Frontal cortex (tissue), 4 donors: ENCODE data around the gene CTDSP1. TPM values are rescaled to one million over a fixed set of nuclear protein-coding genes. Genes with fewer than 3 reads are reported as not detected.
A peak's percentile ranks its signal among the peaks of the same experiment; 100 is the strongest.

ENCODE experiments used
- DNase-seq, 2 donors: peaks; one replicate each; pipeline ENCODE4 v3.0.0; 2012; ENCODE audit warnings: low spot score in 2 of 2
- FAIRE-seq: peaks from 2 replicates; lab custom pipeline; 2012; peaks lifted over from hg19 to GRCh38; lab: Jason Lieb, UNC
- small RNA-seq: library from RNA; depleted of rRNA; stranded (forward); fragments of <200 nt; gene quantifications from one replicate; pipeline ENCODE3, GENCODE V24; 2014
- total RNA-seq: library from RNA; depleted of rRNA; stranded (reverse); fragments of >200 nt; gene quantifications from one replicate; pipeline ENCODE4 v1.2.3, GENCODE V29; 2014
- donor health status: control.
- donor health status: control.
- donor health status: control.

The CTDSP1 gene
- total RNA-seq, 1 donor from 2014 or later: 7.7 TPM

DNA sequence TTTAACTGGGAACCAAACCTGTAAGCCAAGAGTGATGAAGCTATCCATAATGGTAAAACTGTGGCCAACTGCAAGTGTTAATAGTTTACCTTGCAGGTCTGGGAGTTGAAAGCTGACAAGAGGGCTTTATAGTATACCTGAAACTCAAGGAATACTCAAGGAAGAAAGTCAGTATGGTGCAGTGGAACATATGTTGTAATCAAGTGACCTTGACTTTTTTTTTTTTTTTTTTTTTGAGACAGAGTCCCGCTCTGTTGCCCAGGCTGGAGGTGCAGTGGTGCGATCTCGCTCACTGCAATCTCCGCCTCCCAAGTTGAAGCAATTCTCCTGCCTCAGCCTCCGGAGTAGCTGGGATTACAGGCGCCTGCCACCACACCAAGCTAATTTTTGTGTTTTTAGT is 46.9 kb downstream of the CTDSP1 start:
- no peak for DNase-seq
- FAIRE-seq: no peak

DNA sequence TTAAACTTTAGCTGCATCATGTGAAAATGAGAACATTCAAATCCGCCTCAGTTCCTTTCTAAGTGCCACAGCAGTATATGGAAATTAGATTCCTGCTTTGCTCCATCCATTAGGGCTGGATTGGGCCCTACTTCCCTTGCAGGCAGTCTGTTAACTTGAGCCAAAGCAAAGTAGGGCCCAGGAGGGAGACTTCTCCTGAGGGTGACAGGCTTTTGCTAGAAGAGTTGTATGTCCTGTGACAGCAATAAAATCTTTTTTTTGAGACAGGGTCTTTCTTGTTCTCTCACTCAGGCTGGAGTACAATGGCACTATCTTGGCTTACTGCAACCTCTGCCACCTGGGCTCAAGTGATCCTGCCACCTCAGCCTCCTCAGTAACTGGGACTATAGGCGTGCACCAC is 47.4 kb downstream of the CTDSP1 start:
- DNase-seq (no peak), FAIRE-seq (no peak)

DNA sequence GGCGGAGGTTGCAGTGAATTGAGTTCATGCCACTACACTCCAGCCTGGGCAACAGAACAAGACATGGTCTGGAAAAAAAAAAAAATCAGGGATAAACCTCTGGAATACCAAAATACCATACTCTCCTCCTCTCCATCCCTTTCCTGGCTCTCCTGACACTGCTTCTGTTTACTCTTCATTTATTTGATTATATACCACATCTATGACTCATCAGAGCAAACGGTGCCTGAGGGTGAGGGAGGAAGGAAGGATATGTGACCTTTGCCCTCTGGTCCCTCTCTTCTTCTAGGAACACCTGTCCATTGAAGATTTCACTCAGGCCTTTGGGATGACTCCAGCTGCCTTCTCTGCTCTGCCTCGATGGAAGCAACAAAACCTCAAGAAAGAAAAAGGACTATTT is 49.3 kb downstream of the CTDSP1 start:
- no peak for DNase-seq
- no peak for FAIRE-seq

DNA sequence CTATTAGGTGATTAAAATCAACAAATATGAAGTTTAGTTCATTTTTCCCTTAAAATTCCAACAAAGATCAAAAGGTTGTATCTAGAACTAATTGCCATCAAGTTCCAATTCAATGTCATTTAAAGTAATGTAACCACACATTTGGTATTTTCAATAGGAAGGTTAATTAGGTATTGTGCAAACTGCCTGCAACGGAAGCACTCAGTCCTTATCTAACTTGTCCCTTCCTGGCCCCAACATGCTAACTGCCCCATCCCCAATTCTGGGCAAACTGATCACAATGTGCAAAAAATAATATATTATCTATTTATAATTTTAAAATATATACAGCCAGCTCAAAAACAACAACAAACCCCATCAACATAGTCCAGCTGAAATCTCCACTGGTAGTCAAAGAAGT is 52.4 kb downstream of the CTDSP1 start:
- FAIRE-seq: no peak

More for the DNA sequence above, 52.4 kb downstream of the CTDSP1 start:
- DNase-seq: no peak

Small RNA genes lying within 50 kb of the gene (small RNA-seq; reads per million reads assigned to genes)
- 736 reads per million, percentile 99 among the genes with 10 or more reads in this experiment for gene MIR26B

Other genes starting within 250 kb of the CTDSP1 start
- under 0.01 TPM for gene CXCR1, start 232.9 kb upstream of the CTDSP1 start, total RNA-seq
- 139 TPM for gene ARPC2, start 182.7 kb upstream of the CTDSP1 start, total RNA-seq
- gene GPBAR1, start 138.9 kb upstream of the CTDSP1 start, total RNA-seq: not detected
- gene AAMP, start 129.7 kb upstream of the CTDSP1 start, total RNA-seq: 98.2 TPM
- 15.1 TPM for gene PNKD, start 129.3 kb upstream of the CTDSP1 start, total RNA-seq
- gene TMBIM1, start 107.4 kb upstream of the CTDSP1 start, total RNA-seq: 9.4 TPM
- not detected for gene CATIP, start 43.0 kb upstream of the CTDSP1 start, total RNA-seq
- 0.82 TPM for gene SLC11A1, start 17.6 kb upstream of the CTDSP1 start, total RNA-seq
- not detected for gene VIL1, start 19.3 kb downstream of the CTDSP1 start, total RNA-seq
- 34.6 TPM for gene USP37, start 168.5 kb downstream of the CTDSP1 start, total RNA-seq
- 47.3 TPM for gene CNOT9, start 169.0 kb downstream of the CTDSP1 start, total RNA-seq
- gene PLCD4, start 208.0 kb downstream of the CTDSP1 start, total RNA-seq: 1.2 TPM